Peyer's patch (tissue), 4 donors: ENCODE measurements around the gene APPL1.

ENCODE experiments used
- CTCF ChIP-seq, 6 experiments: fragments of 450-650 bp in 4 of 6; fragments of 200-600 bp in 2 of 6; sonication (generic) in 1 of 6; IDR thresholded peaks; one replicate each; pipeline ENCODE4 v1.5.1; 2017 to 2019; ENCODE audit warnings: antibody characterized with exemption in 6 of 6, mild to moderate bottlenecking in 3 of 6, moderate library complexity in 1 of 6
- POLR2A ChIP-seq, 2 donors: fragments of 450-650 bp; IDR thresholded peaks; one replicate each; pipeline ENCODE4 v1.5.1; 2017; ENCODE audit warnings: antibody characterized with exemption in 2 of 2, mild to moderate bottlenecking in 2 of 2, moderate library complexity in 2 of 2

GRCh38 chr3:57314204-57314603 lies 86.7 kb downstream of the APPL1 start:
- TF ChIP-seq CTCF (IDR thresholded peaks at IDR 0.05) (no peak), POLR2A (IDR thresholded peaks at IDR 0.05) (no peak)
